ENCODE results near the gene KCNK10. TPM values are rescaled to one million over a fixed set of nuclear protein-coding genes. Genes with fewer than 3 reads are reported as not detected.

Gene KCNK10
- total and polyA plus RNA-seq, 7 donors: under 0.01 TPM; not detected in 6

DNA sequence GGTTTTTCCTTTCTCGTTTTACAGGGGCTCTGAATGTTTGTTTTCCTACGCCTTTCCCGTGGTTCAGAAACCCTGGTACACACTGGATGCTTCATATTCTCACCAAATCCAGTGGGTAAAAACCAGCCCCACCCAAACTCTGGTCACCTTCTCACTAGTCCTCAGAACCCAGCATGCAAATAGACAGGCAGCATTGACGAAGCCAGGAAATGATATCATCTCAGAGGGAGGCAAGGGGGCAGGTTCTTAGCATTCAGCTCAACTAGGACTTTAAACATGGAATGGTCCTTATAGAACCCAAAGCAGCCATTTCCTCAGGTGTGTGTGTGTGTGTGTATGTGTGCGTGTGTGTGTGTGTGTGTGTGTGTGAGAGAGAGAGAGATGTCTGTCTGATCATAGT, 142.0 kb downstream of the KCNK10 start:
- TF ChIP-seq, protein P1, sequence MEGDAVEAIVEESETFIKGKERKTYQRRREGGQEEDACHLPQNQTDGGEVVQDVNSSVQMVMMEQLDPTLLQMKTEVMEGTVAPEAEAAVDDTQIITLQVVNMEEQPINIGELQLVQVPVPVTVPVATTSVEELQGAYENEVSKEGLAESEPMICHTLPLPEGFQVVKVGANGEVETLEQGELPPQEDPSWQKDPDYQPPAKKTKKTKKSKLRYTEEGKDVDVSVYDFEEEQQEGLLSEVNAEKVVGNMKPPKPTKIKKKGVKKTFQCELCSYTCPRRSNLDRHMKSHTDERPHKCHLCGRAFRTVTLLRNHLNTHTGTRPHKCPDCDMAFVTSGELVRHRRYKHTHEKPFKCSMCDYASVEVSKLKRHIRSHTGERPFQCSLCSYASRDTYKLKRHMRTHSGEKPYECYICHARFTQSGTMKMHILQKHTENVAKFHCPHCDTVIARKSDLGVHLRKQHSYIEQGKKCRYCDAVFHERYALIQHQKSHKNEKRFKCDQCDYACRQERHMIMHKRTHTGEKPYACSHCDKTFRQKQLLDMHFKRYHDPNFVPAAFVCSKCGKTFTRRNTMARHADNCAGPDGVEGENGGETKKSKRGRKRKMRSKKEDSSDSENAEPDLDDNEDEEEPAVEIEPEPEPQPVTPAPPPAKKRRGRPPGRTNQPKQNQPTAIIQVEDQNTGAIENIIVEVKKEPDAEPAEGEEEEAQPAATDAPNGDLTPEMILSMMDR (IDR thresholded peaks at IDR 0.05): no peak
- Histone ChIP-seq H3K36me3 (ENCODE audit: insufficient read depth in 1 of 2, low read depth in 1 of 2) (no peaks in the 10 kb centered on the region), H3K4me1 (no peaks in the 10 kb centered on the region), H3K27ac (no peak overlapping the region), H3K9me3 (no peaks in the 10 kb centered on the region), H3K27me3 (ENCODE audit: insufficient read depth in 3 of 3, low read length in 2 of 3) (no peaks in the 10 kb centered on the region), H3K4me3 (no peak overlapping the region)
- DNase-seq (no peak), ATAC-seq (no peak)
- intact Hi-C loops (cut with DNase I): no loop called here
- WGBS, 3 donors: 41 to 56% (median 44%) methylated on average over 5 of the region's 5 CpGs

DNA sequence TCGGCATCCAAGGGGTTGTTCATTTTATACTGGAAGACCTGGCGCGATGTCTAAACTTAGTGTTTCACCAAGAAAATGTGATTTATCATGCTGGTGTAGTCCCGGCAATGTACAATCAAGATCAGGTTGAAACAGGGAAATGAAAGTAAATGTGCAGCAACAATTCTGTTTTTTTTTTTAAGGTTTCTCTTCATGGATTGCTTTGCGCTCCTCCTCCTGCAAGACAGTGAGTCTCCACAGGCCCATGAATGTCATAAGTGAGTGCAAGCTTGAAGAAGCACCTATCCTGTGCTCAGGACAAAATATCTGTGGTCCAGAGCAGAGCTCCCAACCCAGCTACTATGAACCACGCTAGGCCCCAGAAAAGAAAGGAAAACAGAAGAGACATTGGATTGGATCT, 143.4 kb downstream of the KCNK10 start:
- 65 to 75% (median 69%) methylated on average over 6 of the region's 6 CpGs for WGBS, 3 donors
- H3K4me1 ChIP-seq: no peaks in the 10 kb centered on the region

DNA sequence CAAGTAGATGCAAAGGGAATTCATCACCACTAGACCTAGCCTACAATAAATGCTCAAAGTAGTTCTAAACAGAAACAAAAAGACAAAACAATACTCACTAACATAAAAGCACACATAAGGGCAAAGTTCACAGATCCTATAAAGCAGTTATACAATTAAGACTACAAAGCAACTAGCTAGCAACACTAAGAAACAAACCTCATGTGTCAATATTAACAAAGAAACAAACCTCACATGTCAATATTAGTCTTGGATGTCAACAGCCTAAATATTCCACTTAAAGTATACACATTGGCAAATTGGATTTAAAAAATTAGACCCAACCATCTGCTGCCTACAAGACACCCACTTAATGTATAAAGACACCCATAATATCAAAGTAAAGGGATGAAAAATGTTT, 152.7 kb downstream of the KCNK10 start:
- TF ChIP-seq, protein P1 (IDR thresholded peaks at IDR 0.05): no peak
- peaks cover 0 to 4% (median 0%) of the 10 kb centered on the region in 3 donors for H3K27me3 ChIP-seq (ENCODE audit: insufficient read depth in 3 of 3, low read length in 2 of 3)
- H3K9me3 ChIP-seq: peaks cover 6% of the 10 kb centered on the region
- DNase-seq: no peak
- no peaks in the 10 kb centered on the region for H3K4me1 ChIP-seq
- ATAC-seq: no peak
- no peak overlapping the region for H3K4me3 ChIP-seq
- no peaks in the 10 kb centered on the region for H3K36me3 ChIP-seq (ENCODE audit: insufficient read depth in 1 of 2, low read depth in 1 of 2)
- intact Hi-C loops (cut with DNase I): no loop called here
- no peak overlapping the region for H3K27ac ChIP-seq

More for the DNA sequence above, 143.4 kb downstream of the KCNK10 start:
- Histone ChIP-seq H3K27me3 (ENCODE audit: insufficient read depth in 3 of 3, low read length in 2 of 3) (no peaks in the 10 kb centered on the region), H3K27ac (no peak overlapping the region), H3K4me3 (no peak overlapping the region), H3K36me3 (ENCODE audit: insufficient read depth in 1 of 2, low read depth in 1 of 2) (no peaks in the 10 kb centered on the region), H3K9me3 (no peaks in the 10 kb centered on the region)
- DNase-seq (no peak), ATAC-seq (no peak)
- intact Hi-C loops (cut with DNase I): no loop called here
- TF ChIP-seq, protein P1 (IDR thresholded peaks at IDR 0.05): no peak

DNA sequence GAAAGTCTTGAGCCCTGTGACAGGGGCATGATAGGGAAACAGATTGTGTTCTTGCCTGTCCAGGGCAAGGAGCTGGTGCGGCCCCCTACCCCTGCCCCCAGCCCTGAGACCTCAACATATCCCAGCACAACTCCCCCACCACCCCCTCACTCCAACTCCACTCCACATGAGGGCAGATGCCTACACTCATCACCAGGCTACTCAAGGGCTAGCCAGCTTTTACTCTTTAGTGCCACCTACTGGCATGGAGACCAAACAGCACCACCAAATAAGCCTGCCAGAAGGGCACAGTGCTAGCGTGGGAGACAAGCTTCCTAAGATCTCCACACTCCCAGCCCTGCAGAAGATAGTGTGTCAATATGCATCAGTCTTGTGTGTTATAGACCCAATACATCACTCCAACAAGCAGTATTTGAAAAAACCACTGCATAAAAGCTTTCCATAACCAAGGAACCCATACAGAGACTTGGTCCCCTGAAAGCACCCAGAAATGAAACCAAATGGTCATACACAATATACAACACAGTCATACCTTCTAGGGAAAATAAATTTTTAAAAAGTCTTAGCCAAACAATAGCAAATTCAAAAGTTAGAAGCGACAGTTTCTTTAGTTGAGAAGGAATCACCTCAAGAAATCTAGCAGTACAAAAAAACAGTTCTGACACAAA, 154.4 kb downstream of the KCNK10 start:
- TF ChIP-seq, protein P1 (IDR thresholded peaks at IDR 0.05): peak; percentile 43
- Histone ChIP-seq H3K27ac (no peak overlapping the region), H3K4me1 (no peaks in the 10 kb centered on the region), H3K27me3 (ENCODE audit: insufficient read depth in 3 of 3, low read length in 2 of 3) (peaks cover 0 to 4% (median 0%) of the 10 kb centered on the region in 3 donors), H3K9me3 (peaks cover 6% of the 10 kb centered on the region), H3K36me3 (ENCODE audit: insufficient read depth in 1 of 2, low read depth in 1 of 2) (no peaks in the 10 kb centered on the region), H3K4me3 (no peak overlapping the region)
- ATAC-seq (peak; percentile 32 to 57 (median 44)), DNase-seq (no peak)
- WGBS, 3 donors: 54 to 69% (median 56%) methylated on average over 3 of the region's 3 CpGs
- intact Hi-C loops (cut with DNase I): loop anchor here in 1 of 2 donors (5.0 kb wide), 1 partner anchor 156 kb away; no protein-coding TSS in a partner anchor

DNA sequence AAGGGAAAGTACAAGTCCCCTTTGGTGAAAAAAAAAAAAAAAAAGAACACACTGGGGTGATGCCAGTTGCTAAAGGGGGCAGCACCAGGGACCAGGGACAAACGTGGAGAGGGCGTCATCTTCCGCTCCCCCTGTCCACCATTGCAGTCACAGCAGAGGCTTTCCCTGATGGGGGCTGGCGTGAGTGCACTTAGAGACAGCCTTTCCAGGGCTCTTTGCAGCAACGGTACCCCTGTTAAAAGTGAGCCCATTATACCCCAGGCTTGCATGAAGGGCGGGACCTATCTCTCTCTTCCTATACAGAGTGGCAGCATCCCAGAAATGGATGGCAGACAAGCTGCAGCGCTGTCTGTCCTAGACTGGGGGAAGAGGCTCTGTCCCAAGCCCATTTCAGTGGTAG, 155.0 kb downstream of the KCNK10 start:
- DNase-seq: no peak
- intact Hi-C loops (cut with DNase I): loop anchor here in 1 of 2 donors (5.0 kb wide), 1 partner anchor 156 kb away; no protein-coding TSS in a partner anchor
- Histone ChIP-seq H3K27ac (no peak overlapping the region), H3K4me1 (no peaks in the 10 kb centered on the region), H3K27me3 (ENCODE audit: insufficient read depth in 3 of 3, low read length in 2 of 3) (peaks cover 0 to 4% (median 0%) of the 10 kb centered on the region in 3 donors), H3K4me3 (no peak overlapping the region), H3K9me3 (peaks cover 6% of the 10 kb centered on the region), H3K36me3 (ENCODE audit: insufficient read depth in 1 of 2, low read depth in 1 of 2) (no peaks in the 10 kb centered on the region)
- TF ChIP-seq, protein P1 (IDR thresholded peaks at IDR 0.05): no peak
- 78 to 88% (median 81%) methylated on average over 7 of the region's 7 CpGs for WGBS, 3 donors
- ATAC-seq: no peak
